Fibroblast of skin of scalp (primary cell): ENCODE results near the gene IDUA.
"Not testable (repeated sequence)": the region's sequence is repeated elsewhere in the genome, so short reads cannot be mapped to it uniquely, and the experiment has no call there.

Source experiments
- DNase-seq: peaks from one replicate; pipeline ENCODE4 v3.0.0-alpha.2; 2013

The IDUA gene

DNA sequence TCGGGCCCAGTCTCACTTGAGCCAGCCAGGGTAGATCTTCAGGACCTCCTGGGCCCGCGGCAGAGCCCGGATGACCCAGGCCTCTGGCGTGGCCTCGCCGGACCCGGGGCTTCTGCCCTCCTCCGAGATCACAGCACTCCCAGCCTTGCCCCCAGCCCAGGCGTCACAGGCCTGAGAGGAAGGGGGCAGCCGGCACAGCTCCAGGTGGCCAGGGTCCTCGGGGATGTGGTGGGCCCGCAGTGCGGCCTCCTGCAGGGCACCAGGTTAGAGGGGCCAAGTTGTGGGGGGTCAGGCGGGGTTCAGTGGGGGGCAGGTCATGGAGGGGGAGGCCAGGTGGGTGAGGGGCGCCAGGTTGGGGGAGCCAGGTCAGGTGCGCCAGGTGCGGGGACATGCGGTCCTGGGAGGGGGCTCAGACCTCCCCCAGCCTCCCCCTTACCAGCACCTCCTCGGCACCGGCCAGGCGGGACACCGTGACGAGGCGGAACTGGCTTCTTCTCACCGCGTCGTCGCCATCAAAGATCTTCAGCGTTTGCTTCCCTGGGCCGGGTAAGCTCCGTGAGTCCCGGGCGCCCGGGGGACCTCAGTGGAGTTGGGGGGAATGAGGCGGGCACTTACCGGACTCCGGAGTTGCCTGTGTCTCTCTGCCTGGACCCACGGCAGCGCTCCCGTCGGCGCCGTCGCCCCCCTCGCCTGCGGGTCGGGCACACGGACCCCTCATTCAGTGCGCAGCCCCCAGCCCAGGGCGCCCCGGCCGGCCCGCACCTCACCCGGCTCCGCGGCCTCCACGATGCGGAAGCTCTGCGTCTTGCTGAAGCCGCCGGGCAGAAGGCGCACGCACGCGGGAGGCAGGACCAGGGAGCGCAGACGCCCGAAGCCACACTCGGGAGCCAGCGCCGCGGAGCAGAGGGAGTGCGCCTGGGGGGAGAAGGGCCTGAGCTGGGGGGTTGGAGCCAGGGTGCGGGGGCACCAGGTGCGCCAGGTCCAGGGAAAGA lies 19.4 kb upstream of the IDUA start:
- DNase-seq: no peak

- DNase-seq: no peak
Measured at GRCh38 chr4:968221-968620, 18.6 kb upstream of the IDUA start.

DNA sequence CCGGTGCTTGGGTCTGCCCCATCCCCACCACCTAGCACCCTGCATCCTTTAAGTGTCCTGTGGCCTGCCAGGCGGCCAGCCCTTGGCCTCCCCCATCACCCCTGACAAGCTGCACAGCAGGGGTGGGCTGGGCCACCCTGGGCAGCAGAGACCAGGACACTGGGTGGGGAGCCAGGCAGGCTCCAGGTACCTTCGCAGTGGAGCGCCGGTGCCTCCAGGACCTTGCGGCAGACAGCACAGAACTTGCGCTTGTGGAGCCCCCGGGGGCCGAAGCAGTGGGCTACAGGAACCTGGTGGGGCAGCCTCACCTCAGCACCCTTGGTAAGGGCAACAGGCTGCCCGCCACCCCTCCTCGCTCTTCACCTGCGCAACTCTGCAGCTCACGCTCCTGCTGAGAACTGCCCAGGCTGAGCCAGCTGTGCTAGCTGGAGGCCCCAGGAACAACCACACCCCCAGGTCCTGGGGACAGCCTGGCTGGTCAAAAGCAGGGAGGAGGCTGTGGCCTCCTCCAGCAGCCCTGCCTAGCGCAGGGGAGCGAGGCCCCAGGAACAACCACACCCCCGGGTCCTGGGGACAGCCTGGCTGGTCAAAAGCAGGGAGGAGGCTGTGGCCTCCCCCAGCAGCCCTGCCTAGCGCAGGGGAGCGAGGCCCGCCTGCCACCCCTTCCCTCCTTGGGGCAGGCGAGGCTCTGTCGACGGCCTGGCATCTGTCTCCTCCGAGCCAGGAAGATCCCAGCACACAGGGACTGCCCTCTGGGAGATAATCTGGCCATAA lies 18.0 kb upstream of the IDUA start:
- DNase-seq: no peak

GRCh38 chr4:970046-970745 lies 16.6 kb upstream of the IDUA start:
- no peak for DNase-seq

GRCh38 chr4:970854-971520 lies 15.9 kb upstream of the IDUA start:
- no peak for DNase-seq

GRCh38 chr4:971666-972500 lies 15.0 kb upstream of the IDUA start:
- no peak for DNase-seq

GRCh38 chr4:972651-973424 lies 14.0 kb upstream of the IDUA start:
- no peak for DNase-seq

DNA sequence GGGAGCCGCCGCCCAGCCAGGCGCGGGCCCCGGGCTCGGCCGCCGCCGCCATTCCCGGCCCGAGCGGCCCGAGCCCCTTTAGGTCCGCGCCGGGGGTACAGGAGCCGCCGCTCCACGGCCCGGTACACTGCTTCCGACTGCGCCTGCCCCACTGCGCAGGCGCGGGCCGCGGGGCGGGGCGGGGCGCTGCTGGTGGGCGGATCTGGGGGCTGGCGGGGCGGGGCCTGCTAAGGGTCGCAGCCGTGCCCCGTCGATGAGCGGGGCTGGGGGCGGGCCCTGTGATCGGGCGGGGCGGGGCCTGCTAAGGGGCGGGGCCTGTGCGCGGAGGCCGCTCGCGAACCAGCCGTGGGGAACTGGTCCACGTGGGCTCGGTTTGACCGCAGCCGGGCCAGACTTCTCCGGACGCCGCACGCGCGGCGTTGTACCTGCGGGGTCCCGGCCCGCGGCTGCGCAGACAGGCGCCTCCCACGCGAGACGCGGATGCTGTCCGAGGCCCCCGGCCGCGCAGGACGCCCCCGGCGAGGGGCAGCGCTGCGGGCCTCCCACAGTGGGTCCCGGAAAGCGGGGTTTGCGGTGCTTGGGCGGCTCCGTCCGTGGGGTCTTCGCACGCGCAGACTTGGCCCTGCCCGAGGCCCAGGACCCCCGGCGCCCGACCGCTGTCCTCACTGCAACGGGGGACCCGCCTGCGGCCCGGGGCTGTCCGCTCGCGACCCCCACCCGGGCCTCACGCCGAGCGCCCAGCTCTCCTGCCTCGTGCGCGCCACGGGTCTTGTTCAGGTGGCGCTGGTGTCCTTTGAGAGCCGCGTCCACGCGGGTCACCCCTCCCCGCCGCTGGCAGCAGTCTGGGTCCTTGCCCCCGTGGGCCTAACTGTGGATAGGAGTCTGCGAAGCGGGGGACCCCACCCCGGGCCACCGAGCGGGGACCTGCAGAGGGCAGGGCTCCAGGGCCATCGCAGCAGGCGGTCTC lies 13.1 kb upstream of the IDUA start, which contains the start of gene DGKQ:
Gene DGKQ, minus strand, starts transcription at position 139 of the 967 bp plus-strand sequence. Its CDS starts 87 bp downstream, at position 52.
- DNase-seq: peak; percentile 89

DNA sequence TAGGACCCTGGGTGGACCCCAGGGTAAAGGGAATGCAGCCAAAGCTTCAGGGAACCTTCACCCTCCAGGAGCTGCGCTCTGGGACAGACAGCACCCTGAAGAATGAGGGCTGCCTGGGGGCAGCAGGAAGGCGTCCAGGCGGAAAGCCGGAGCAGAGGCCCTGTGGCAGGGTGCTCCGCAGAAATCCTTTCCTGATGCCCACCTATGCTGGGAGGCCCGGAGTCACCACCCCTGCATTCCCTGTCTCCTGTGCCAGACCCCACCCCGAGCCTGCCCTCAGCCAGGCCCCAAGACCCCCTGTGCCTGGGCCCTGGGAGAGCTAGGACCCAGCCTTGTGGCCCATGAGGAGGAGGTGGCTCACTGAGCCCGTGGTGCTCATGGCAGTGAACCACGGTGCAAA lies 12.2 kb upstream of the IDUA start:
- DNase-seq: no peak

DNA sequence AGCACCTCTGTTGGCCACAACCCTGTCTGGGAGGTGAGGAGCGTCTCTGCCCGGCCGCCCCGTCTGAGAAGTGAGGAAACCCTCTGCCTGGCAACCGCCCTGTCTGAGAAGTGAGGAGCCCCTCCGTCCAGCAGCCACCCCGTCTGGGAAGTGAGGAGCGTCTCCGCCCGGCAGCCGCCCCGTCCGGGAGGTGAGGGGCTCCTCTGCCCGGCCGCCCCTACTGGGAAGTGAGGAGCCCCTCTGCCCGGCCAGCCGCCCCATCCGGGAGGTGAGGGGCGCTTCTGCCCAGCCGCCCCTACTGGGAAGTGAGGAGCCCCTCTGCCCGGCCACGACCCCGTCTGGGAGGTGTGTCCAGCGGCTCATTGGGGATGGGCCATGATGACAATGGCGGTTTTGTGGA lies 10.8 kb upstream of the IDUA start:
- not testable (repeated sequence) for DNase-seq

DNA sequence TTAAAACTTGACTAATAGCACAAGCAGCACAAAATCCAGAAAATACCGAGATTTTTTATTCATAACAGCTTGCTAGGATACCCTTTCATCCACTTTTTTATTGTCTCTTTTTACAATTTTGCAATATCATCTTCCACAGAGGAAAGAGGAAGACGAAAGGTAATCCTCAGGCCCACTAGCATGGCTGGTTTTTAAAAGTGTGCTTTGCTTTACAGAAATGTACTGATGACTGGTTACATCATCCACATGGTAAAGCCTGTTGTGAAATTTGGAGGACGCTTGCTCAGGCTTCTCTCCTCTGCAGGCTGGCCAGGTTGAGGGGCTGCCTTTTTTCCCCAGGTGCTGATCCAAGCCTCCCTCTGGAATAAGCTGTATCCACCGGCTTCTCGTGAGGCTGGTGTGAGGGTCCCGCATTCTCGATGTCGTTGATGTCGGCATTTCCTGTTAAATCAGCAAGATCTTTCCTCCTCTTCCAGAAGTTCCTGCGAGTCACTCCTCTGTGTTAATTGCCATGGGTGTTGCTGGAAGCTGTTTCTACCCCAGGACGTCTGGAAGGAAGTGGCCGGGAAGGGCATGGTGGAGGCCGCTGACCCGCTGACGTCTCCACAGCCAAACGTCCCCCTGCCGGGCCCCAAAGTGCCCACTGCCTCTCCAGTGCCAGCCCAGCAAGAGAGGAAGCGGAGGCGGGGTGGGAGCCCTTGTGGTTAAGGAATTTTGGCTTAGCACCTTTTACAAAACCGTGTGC lies 7.7 kb upstream of the IDUA start:
- peak; percentile 31 for DNase-seq

GRCh38 chr4:982291-982690 lies 4.6 kb upstream of the IDUA start:
- no peak for DNase-seq

GRCh38 chr4:982814-983213 lies 4.0 kb upstream of the IDUA start:
- DNase-seq: no peak

GRCh38 chr4:984336-985054 lies 2.3 kb upstream of the IDUA start:
- no peak for DNase-seq

DNA sequence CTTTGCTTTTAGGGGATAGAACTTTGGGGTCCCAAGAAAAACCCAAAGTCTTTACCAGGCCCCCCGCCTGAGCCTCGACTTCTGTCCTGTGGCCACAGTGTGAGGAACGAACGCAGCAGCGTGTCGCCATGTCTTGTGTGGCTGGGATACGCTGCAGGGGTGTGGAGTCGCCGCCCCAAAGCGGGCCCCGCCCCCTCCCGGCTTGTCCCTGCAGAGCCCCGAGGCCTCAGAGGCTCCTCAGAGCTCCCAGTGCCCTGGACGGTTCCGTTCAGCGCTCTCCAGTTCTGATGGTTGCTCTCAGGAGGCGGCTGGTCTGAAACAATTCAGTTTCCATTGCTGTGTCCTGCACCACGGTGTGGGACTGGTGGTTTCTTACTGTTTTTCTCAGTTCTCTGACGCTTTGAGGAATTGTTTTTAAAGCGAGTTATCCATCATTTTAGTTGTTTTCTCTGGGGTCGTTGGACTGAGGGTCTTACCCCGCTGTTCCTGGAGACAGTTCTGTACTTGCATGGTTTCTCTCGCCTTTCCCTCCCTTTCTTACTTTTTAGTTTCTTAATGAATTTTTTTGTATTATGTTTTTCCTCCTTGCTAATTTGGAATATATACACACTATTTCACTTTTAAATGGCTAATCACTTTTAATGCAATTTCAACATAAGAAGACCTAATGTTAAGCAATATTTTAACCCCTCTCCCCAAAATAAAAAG lies 1.6 kb upstream of the IDUA start:
- peak; percentile 24 for DNase-seq

DNA sequence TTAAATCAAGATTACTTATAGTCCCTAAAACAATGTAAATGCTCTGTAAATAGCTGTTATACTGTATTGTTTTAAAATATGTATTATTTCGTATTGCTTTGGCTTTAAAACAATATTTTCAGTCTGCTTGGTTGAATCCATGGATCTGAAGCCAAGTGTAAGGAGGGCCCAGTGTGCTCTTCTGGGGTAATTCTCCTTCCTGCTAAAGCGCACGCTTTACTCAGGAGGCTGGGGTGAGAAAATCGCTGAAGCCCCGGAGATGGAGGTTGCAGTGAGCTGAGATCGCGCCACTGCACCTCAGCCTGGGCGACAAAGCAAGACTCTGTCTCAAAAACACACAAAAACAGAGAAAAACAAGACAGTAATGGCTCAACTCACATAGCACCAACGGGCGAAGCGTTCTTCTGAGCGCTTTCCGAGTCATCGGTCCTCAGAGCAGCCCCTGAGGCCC lies 391 bp upstream of the IDUA start:
- DNase-seq: no peak
